K562 (cell line): ENCODE measurements around the gene TRPM4. TPM values are rescaled to one million over a fixed set of nuclear protein-coding genes. Genes with fewer than 3 reads are reported as not detected.

Source experiments
- ATF7 ChIP-seq: fragments of 450-650 bp; IDR thresholded peaks from 2 replicates; pipeline ENCODE4 v1.7.1; 2014; ENCODE audit warnings: mild to moderate bottlenecking, moderate library complexity
- BCOR ChIP-seq: fragments of 450-650 bp; IDR thresholded peaks from 2 replicates; pipeline ENCODE4 v1.6.1; 2016
- BHLHE40 ChIP-seq: IDR thresholded peaks from 2 replicates; pipeline ENCODE4 v1.6.1; 2011; ENCODE audit warnings: low read length, improper control_type of control experiment
- BRD9 ChIP-seq: fragments of 450-650 bp; IDR thresholded peaks from 2 replicates; pipeline ENCODE4 v1.6.1; 2018; ENCODE audit warnings: low read depth; ENCODE audit not compliant: partially characterized antibody
- CHAMP1 ChIP-seq: fragments of 450-650 bp; IDR thresholded peaks from 2 replicates; pipeline ENCODE4 v1.6.1; 2016; ENCODE audit warnings: mild to moderate bottlenecking
- DACH1 ChIP-seq: fragments of 450-650 bp; IDR thresholded peaks from 2 replicates; pipeline ENCODE4 v1.6.1; 2018; ENCODE audit not compliant: partially characterized antibody
- EP400 ChIP-seq: fragments of 450-650 bp; IDR thresholded peaks from 2 replicates; pipeline ENCODE4 v1.6.1; 2017; ENCODE audit warnings: antibody characterized with exemption, mild to moderate bottlenecking, moderate library complexity
- EWSR1 ChIP-seq: fragments of 450-650 bp; IDR thresholded peaks from 2 replicates; pipeline ENCODE4 v1.6.1; 2018; ENCODE audit warnings: borderline replicate concordance, mild to moderate bottlenecking, low read depth, moderate library complexity; ENCODE audit not compliant: partially characterized antibody
- GABPA ChIP-seq: fragments of 200-800 bp; sonication (Bioruptor generic); conservative IDR thresholded peaks from 2 replicates; pipeline ENCODE4 v1.6.1; 2016; ENCODE audit warnings: low read depth, missing genetic modification characterization, missing compliant biosample characterization
- HBP1 ChIP-seq: fragments of 450-650 bp; formaldehyde crosslinking; IDR thresholded peaks from 2 replicates; pipeline ENCODE4 v1.4.0; 2022; ENCODE audit warnings: missing genetic modification characterization
- KDM1A ChIP-seq, 2 experiments: fragments of 450-650 bp; IDR thresholded peaks; 2 replicates each; pipeline ENCODE4 v1.6.1; 2016; ENCODE audit warnings: mild to moderate bottlenecking in 2 of 2
- KDM5B ChIP-seq: fragments of 200-600 bp; sonication (generic); IDR thresholded peaks from 2 replicates; pipeline ENCODE4 v1.6.1; 2012; ENCODE audit warnings: low read depth, mild to moderate bottlenecking, moderate library complexity, low read length, control low read depth, inconsistent platforms; ENCODE audit not compliant: insufficient replicate concordance
- KLF16 ChIP-seq: IDR thresholded peaks from 2 replicates; pipeline ENCODE4 v1.6.1; 2016; ENCODE audit warnings: antibody characterized with exemption
- MTF1 ChIP-seq: fragments of 250-450 bp; sonication (Bioruptor Pico); IDR thresholded peaks from 2 replicates; pipeline ENCODE4 v1.9.0; 2021; ENCODE audit warnings: moderate library complexity, mild to moderate bottlenecking, inconsistent platforms, borderline replicate concordance
- PHF8 ChIP-seq: fragments of 200-600 bp; sonication (generic); IDR thresholded peaks from 2 replicates; pipeline ENCODE4 v1.6.1; 2012; ENCODE audit warnings: mixed run types, mild to moderate bottlenecking, inconsistent platforms, low read length, moderate library complexity, borderline replicate concordance
- RCOR1 ChIP-seq, 2 experiments: IDR thresholded peaks; 2 replicates each; pipeline ENCODE4 v1.6.1; 2012; ENCODE audit warnings: low read depth in 2 of 2, low read length in 2 of 2, borderline replicate concordance in 1 of 2, improper control_type of control experiment in 1 of 2
- SREBF2 ChIP-seq: sonication (generic); formaldehyde crosslinking; IDR thresholded peaks from 2 replicates; pipeline ENCODE4 v1.4.0; 2020; ENCODE audit warnings: mild to moderate bottlenecking, missing genetic modification reagents
- TAF7 ChIP-seq: fragments of 450-650 bp; IDR thresholded peaks from 2 replicates; pipeline ENCODE4 v1.6.1; 2016; ENCODE audit warnings: missing genetic modification characterization, missing compliant biosample characterization
- TCF7L2 ChIP-seq: fragments of 150-350 bp; IDR thresholded peaks from 2 replicates; pipeline ENCODE4 v1.6.1; 2016; ENCODE audit warnings: low read depth, mild to moderate bottlenecking, low read length, moderate library complexity
- TRIM28 ChIP-seq: fragments of 450-650 bp; IDR thresholded peaks from 2 replicates; pipeline ENCODE4 v1.6.1; 2017
- ZBTB9 ChIP-seq: fragments of 450-650 bp; formaldehyde crosslinking; IDR thresholded peaks from 2 replicates; pipeline ENCODE4 v1.4.0; 2020; ENCODE audit warnings: mild to moderate bottlenecking, moderate library complexity
- ZNF311 ChIP-seq: fragments of 250-450 bp; sonication (Bioruptor Pico); IDR thresholded peaks from 2 replicates; pipeline ENCODE4 v1.4.0; 2020; ENCODE audit warnings: mild to moderate bottlenecking, moderate library complexity
- ZNF551 ChIP-seq: fragments of 250-450 bp; sonication (Bioruptor Pico); IDR thresholded peaks from 2 replicates; pipeline ENCODE4 v1.5.0; 2021; ENCODE audit warnings: mild to moderate bottlenecking, moderate library complexity
- ZSCAN32 ChIP-seq: fragments of 450-650 bp; formaldehyde crosslinking; IDR thresholded peaks from 2 replicates; pipeline ENCODE4 v1.4.0; 2020; ENCODE audit warnings: mild to moderate bottlenecking, moderate library complexity
- polyA plus RNA-seq, 8 experiments: library from polyadenylated mRNA; depleted of rRNA in 4 of 8; stranded (reverse) in 5 of 8; unstranded in 3 of 8; fragments of >200 nt; fragmentation: Nextera tagmentation in 2 of 8; fragmentation: Illumina TruSeq in 1 of 8; extraction: Ambion mirVana in 2 of 8; extraction: Trizol in 1 of 8; gene quantifications; 2 replicates each; pipeline versions ENCODE4 v1.2.1 to v1.2.3, GENCODE V29; 2011 to 2014; ENCODE audit warnings: inconsistent platforms in 1 of 8, missing spikeins in 1 of 8
- total RNA-seq, 7 experiments: library from RNA; depleted of rRNA in 6 of 7; stranded (reverse); fragments of >200 nt in 6 of 7; fragmentation: Illumina TruSeq in 2 of 7; extraction: Trizol in 2 of 7; gene quantifications; 2 replicates each; pipeline versions ENCODE4 v1.2.1 to v1.2.3, GENCODE V29; 2011 to 2021; ENCODE audit warnings: low replicate concordance in 1 of 7

The TRPM4 gene
- total and polyA plus RNA-seq, 9 of the 15 experiments (the other 6 are each of a cell fraction or from before 2014, with no cell fraction given): 6.5 to 45.4 (median 15.2) TPM

GRCh38 chr19:49155005-49155819 lies 2.4 kb upstream of the TRPM4 start, which contains the start of gene HRC (continued):
- peak; percentile 79 for TF ChIP-seq BRD9
- TF ChIP-seq TRIM28: peak; percentile 15; the same call in 1 of the 2 replicates
- TF ChIP-seq KLF16: no peak
- no peak for TF ChIP-seq ZSCAN32 (CRISPR knock-in tag)
- peak; percentile 85; the same call in 1 of the 2 replicates for TF ChIP-seq EP400
- no peak for TF ChIP-seq KDM1A (IDR thresholded peaks at IDR 0.05)
- TF ChIP-seq TCF7L2: 0 out of 2 replicates have a peak, but pooled peaks have one; percentile 1
- TF ChIP-seq CHAMP1: no peak
- peak; percentile 95 for TF ChIP-seq KDM5B
- no peak for TF ChIP-seq ZNF311 (CRISPR knock-in tag)
- peak; percentile 31 for TF ChIP-seq DACH1
- TF ChIP-seq MTF1 (CRISPR knock-in tag): no peak
- no peak for TF ChIP-seq SREBF2 (CRISPR knock-in tag)
- peak; percentile 85; the same call in 1 of the 2 replicates for TF ChIP-seq PHF8
- peak; percentile 8; the same call in 1 of the 2 replicates for TF ChIP-seq HBP1 (CRISPR knock-in tag)
- peak in 1 of 2 experiments; percentile 66; a peak in 1 of 4 replicates for TF ChIP-seq RCOR1 (IDR thresholded peaks at IDR 0.05; ENCODE audit: borderline replicate concordance in 1 of 2, low read depth in 2 of 2, low read length in 2 of 2)
- peak; percentile 47; the same call in 1 of the 2 replicates for TF ChIP-seq ATF7
- no peak for TF ChIP-seq ZNF551
- no peak for TF ChIP-seq EWSR1
- TF ChIP-seq ZBTB9 (CRISPR knock-in tag): no peak
- TF ChIP-seq TAF7 (tag): 0 out of 2 replicates have a peak, but pooled peaks have one; percentile 14
- TF ChIP-seq BCOR: peak; percentile 16; the same call in 1 of the 2 replicates
- TF ChIP-seq GABPA (tag): peak; percentile 52
- peak; percentile 83 for TF ChIP-seq BHLHE40
